Effector memory CD8-positive, alpha-beta T cell (primary cell): ENCODE data around the gene SDCBP2.

Experiments
- ATAC-seq: fragments of 150-1000 bp; cut with Tn5 transposase; replicated peaks from 2 replicates; pipeline ENCODE4 v1.10.0; 2021; ENCODE audit warnings: mild to moderate bottlenecking, moderate library complexity
- DNase-seq, 3 experiments: peaks; one replicate each; pipeline ENCODE4 v3.0.0; 2021
- H3K27ac Mint-ChIP-seq, 2 donors: one replicate each; pipeline ENCODE4 v1.8.0; 2022; ENCODE audit warnings: mild to moderate bottlenecking in 2 of 2, mixed read lengths in 2 of 2, moderate library complexity in 2 of 2
- H3K27me3 Mint-ChIP-seq, 2 donors: one replicate each; pipeline ENCODE4 v1.8.0; 2022; ENCODE audit warnings: mixed read lengths in 2 of 2
- H3K36me3 Mint-ChIP-seq: one replicate; pipeline ENCODE4 v1.8.0; 2022; ENCODE audit warnings: mild to moderate bottlenecking, moderate library complexity, mixed read lengths; ENCODE audit not compliant: insufficient read depth
- H3K4me1 Mint-ChIP-seq, 2 donors: one replicate each; pipeline ENCODE4 v1.8.0; 2022; ENCODE audit warnings: low read depth in 2 of 2, mixed read lengths in 2 of 2
- H3K4me3 Mint-ChIP-seq, 2 donors: one replicate each; pipeline ENCODE4 v1.8.0; 2022; ENCODE audit warnings: mild to moderate bottlenecking in 2 of 2, mixed read lengths in 2 of 2, moderate library complexity in 2 of 2
- H3K9me3 Mint-ChIP-seq, 2 donors: one replicate each; pipeline ENCODE4 v1.8.0; 2022; ENCODE audit warnings: mixed read lengths in 2 of 2

The SDCBP2 gene

GRCh38 chr20:1370548-1371110, 41.7 kb upstream of the SDCBP2 start:
- Mint-ChIP-seq H3K9me3 (no peaks in the 10 kb centered on the region), H3K4me1 (peaks cover 7 to 17% of the 10 kb centered on the region in 2 donors), H3K27me3 (no peaks in the 10 kb centered on the region), H3K27ac (peak overlapping the region in 1 of 2 donors; percentile 62), H3K36me3 (peaks cover 47% of the 10 kb centered on the region), H3K4me3 (no peak overlapping the region)
- DNase-seq (no peak), ATAC-seq (no peak)

GRCh38 chr20:1369970-1370369, 41.0 kb upstream of the SDCBP2 start:
- no peak for DNase-seq
- ATAC-seq: no peak
- Mint-ChIP-seq H3K4me3 (no peak overlapping the region), H3K27me3 (no peaks in the 10 kb centered on the region), H3K36me3 (peaks cover 42% of the 10 kb centered on the region), H3K9me3 (no peaks in the 10 kb centered on the region), H3K4me1 (peaks cover 14 to 21% of the 10 kb centered on the region in 2 donors), H3K27ac (peak overlapping the region in 1 of 2 donors; percentile 78)

- DNase-seq: no peak
- Mint-ChIP-seq H3K27me3 (no peaks in the 10 kb centered on the region), H3K4me3 (no peak overlapping the region), H3K27ac (peak overlapping the region; percentile 15 to 41), H3K4me1 (peaks cover 22 to 28% of the 10 kb centered on the region in 2 donors), H3K9me3 (no peaks in the 10 kb centered on the region), H3K36me3 (peaks cover 31% of the 10 kb centered on the region)
- no peak for ATAC-seq
Observed at GRCh38 chr20:1368448-1369199, 39.7 kb upstream of the SDCBP2 start.

- DNase-seq (no peak), ATAC-seq (no peak)
- no peaks in the 10 kb centered on the region for H3K9me3 Mint-ChIP-seq
- peak overlapping the region in 1 of 2 donors; percentile 41 for H3K27ac Mint-ChIP-seq
- peaks cover 28% of the 10 kb centered on the region for H3K36me3 Mint-ChIP-seq
- H3K4me3 Mint-ChIP-seq: no peak overlapping the region
- H3K27me3 Mint-ChIP-seq: no peaks in the 10 kb centered on the region
- H3K4me1 Mint-ChIP-seq: peaks cover 27 to 33% of the 10 kb centered on the region in 2 donors
Observed at GRCh38 chr20:1367479-1367878, 38.5 kb upstream of the SDCBP2 start.

GRCh38 chr20:1364106-1364505, 35.2 kb upstream of the SDCBP2 start:
- peaks cover 28 to 32% of the 10 kb centered on the region in 2 donors for H3K4me1 Mint-ChIP-seq
- no peaks in the 10 kb centered on the region for H3K9me3 Mint-ChIP-seq
- DNase-seq (no peak), ATAC-seq (no peak)
- peak overlapping the region in 1 of 2 donors; percentile 89 for H3K27ac Mint-ChIP-seq
- H3K4me3 Mint-ChIP-seq: peak overlapping the region in 1 of 2 donors; percentile 50
- no peaks in the 10 kb centered on the region for H3K27me3 Mint-ChIP-seq
- H3K36me3 Mint-ChIP-seq: peaks cover 14% of the 10 kb centered on the region

GRCh38 chr20:1363522-1363921, 34.6 kb upstream of the SDCBP2 start:
- Mint-ChIP-seq H3K36me3 (peaks cover 11% of the 10 kb centered on the region), H3K27me3 (no peaks in the 10 kb centered on the region), H3K4me3 (no peak overlapping the region), H3K27ac (peak overlapping the region; percentile 61 to 89), H3K4me1 (peaks cover 27 to 34% of the 10 kb centered on the region in 2 donors), H3K9me3 (no peaks in the 10 kb centered on the region)
- DNase-seq: no peak
- no peak for ATAC-seq

- H3K36me3 Mint-ChIP-seq: peaks cover 7% of the 10 kb centered on the region
- ATAC-seq: no peak
- no peak overlapping the region for H3K4me3 Mint-ChIP-seq
- no peaks in the 10 kb centered on the region for H3K27me3 Mint-ChIP-seq
- DNase-seq: no peak
- peaks cover 28 to 42% of the 10 kb centered on the region in 2 donors for H3K4me1 Mint-ChIP-seq
- H3K9me3 Mint-ChIP-seq: no peaks in the 10 kb centered on the region
- H3K27ac Mint-ChIP-seq: peak overlapping the region; percentile 61 to 89
Observed at GRCh38 chr20:1362484-1362883, 33.5 kb upstream of the SDCBP2 start.

- ATAC-seq (no peak), DNase-seq (no peak)
- H3K4me3 Mint-ChIP-seq: no peak overlapping the region
- H3K27ac Mint-ChIP-seq: peak overlapping the region in 1 of 2 donors; percentile 27
- peaks cover 23 to 38% of the 10 kb centered on the region in 2 donors for H3K4me1 Mint-ChIP-seq
- H3K27me3 Mint-ChIP-seq: no peaks in the 10 kb centered on the region
- no peaks in the 10 kb centered on the region for H3K9me3 Mint-ChIP-seq
- peaks cover 16% of the 10 kb centered on the region for H3K36me3 Mint-ChIP-seq
Observed at GRCh38 chr20:1360094-1360846, 31.3 kb upstream of the SDCBP2 start.

GRCh38 chr20:1357921-1358671, 29.2 kb upstream of the SDCBP2 start:
- H3K36me3 Mint-ChIP-seq: peaks cover 25% of the 10 kb centered on the region
- ATAC-seq: no peak
- H3K4me3 Mint-ChIP-seq: peak overlapping the region in 1 of 2 donors; percentile 23
- H3K27me3 Mint-ChIP-seq: no peaks in the 10 kb centered on the region
- H3K9me3 Mint-ChIP-seq: no peaks in the 10 kb centered on the region
- H3K27ac Mint-ChIP-seq: no peak overlapping the region
- DNase-seq: no peak
- peaks cover 8 to 16% of the 10 kb centered on the region in 2 donors for H3K4me1 Mint-ChIP-seq

GRCh38 chr20:1353956-1354355, 25.0 kb upstream of the SDCBP2 start:
- no peak for ATAC-seq
- no peak overlapping the region for H3K27ac Mint-ChIP-seq
- no peaks in the 10 kb centered on the region for H3K27me3 Mint-ChIP-seq
- no peak for DNase-seq
- H3K4me3 Mint-ChIP-seq: no peak overlapping the region
- peaks cover 8 to 23% of the 10 kb centered on the region in 2 donors for H3K4me1 Mint-ChIP-seq
- peaks cover 38% of the 10 kb centered on the region for H3K36me3 Mint-ChIP-seq
- no peaks in the 10 kb centered on the region for H3K9me3 Mint-ChIP-seq

- H3K4me3 Mint-ChIP-seq: no peak overlapping the region
- DNase-seq (no peak), ATAC-seq (no peak)
- H3K27me3 Mint-ChIP-seq: no peaks in the 10 kb centered on the region
- H3K27ac Mint-ChIP-seq: peak overlapping the region in 1 of 2 donors; percentile 19
- no peaks in the 10 kb centered on the region for H3K9me3 Mint-ChIP-seq
- peaks cover 10 to 16% of the 10 kb centered on the region in 2 donors for H3K4me1 Mint-ChIP-seq
- peaks cover 10% of the 10 kb centered on the region for H3K36me3 Mint-ChIP-seq
Observed at GRCh38 chr20:1346315-1346969, 17.5 kb upstream of the SDCBP2 start.

- Mint-ChIP-seq H3K36me3 (peaks cover 3% of the 10 kb centered on the region), H3K9me3 (no peaks in the 10 kb centered on the region), H3K4me3 (no peak overlapping the region), H3K27me3 (no peaks in the 10 kb centered on the region), H3K4me1 (peaks cover 7 to 16% of the 10 kb centered on the region in 2 donors), H3K27ac (no peak overlapping the region)
- no peak for DNase-seq
- ATAC-seq: no peak
Observed at GRCh38 chr20:1345756-1346093, 16.8 kb upstream of the SDCBP2 start.
